ENCODE measurements around the gene MEIS2. TPM values are rescaled to one million over a fixed set of nuclear protein-coding genes. Genes with fewer than 3 reads are reported as not detected.

Gene MEIS2
- polyA plus RNA-seq, 4 donors = 123 to 164 (median 145) TPM

DNA sequence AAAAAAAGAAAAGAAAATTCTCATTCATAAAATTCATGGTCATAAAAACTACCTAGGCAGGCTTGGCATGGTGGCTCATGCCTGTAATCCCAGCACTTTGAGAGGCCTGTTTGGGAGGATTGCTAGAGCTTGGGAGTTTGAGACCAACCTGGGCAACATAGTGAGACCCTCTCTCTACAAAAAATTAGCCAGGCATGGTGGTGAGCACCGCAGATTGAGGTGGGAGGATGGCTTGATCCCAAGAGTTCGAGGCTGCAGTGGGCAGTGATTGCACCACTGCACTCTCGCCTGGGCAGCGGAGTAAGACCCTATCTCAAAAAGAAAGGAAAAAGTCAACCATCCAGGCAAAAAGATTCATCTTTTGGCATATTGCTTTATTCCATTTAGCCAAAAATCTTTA is 58.5 kb downstream of the MEIS2 start:
- DNase-seq (ENCODE audit: low read depth in 4 of 4, low spot score in 3 of 4) = no peak

DNA sequence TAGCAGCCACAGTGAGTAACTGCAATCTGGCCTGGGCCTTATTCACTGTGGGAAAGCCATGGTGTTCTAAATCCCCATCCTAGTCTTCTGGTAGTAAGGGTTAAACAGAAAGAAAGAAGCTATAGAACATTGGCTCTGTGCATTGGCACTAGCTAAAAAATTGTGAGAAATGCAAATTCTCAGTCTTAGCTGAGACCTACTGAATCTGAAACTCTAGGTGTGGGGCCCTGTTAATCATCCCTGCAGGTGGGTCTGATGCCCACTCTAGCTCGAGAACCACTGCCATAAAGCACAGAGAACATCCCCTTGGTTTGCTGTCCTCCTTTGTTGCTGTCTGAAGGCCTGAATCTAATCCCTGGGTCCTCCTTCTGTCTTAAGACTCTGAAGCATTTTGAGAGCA is 59.3 kb downstream of the MEIS2 start:
- DNase-seq (ENCODE audit: low read depth in 4 of 4, low spot score in 3 of 4) = no peak

DNA sequence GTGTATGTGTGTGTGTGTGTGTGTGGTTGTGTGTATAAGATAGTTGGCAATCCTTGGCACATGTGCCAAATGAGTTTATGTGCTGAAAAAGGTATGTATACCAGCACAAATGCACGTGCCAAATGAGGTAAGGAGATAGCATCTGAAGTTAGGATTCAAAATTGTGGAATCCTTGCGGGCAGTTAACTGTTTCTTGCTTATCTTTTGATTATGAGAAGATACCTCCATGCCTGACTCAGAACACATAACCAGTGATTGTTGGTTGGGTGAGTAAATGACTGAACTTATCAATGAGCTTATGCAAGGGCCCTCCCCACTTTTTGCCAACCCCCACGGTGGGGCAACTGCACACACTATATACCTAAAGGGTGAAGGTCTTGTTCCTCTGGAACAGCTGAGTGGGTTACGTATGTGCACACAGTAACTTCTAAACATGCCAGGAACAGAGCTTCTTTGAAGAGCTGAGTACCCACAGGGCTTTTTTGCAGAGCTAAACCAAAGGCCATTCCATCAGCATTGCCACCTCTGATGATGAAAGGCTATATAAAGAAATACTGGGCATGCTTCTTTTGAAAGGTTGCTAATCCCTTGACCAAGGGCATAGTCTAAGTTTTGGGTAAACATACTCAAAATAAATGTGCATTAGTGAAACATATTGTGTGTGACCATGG is 60.1 kb downstream of the MEIS2 start:
- DNase-seq (ENCODE audit: low read depth in 4 of 4, low spot score in 3 of 4) = no peak

- DNase-seq (ENCODE audit: low read depth in 4 of 4, low spot score in 3 of 4) = no peak
These were observed 61.6 kb downstream of the MEIS2 start for GRCh38 chr15:37038716-37039106.

- DNase-seq (ENCODE audit: low read depth in 4 of 4, low spot score in 3 of 4) = no peak
These were observed 62.3 kb downstream of the MEIS2 start for GRCh38 chr15:37037850-37038715.

DNA sequence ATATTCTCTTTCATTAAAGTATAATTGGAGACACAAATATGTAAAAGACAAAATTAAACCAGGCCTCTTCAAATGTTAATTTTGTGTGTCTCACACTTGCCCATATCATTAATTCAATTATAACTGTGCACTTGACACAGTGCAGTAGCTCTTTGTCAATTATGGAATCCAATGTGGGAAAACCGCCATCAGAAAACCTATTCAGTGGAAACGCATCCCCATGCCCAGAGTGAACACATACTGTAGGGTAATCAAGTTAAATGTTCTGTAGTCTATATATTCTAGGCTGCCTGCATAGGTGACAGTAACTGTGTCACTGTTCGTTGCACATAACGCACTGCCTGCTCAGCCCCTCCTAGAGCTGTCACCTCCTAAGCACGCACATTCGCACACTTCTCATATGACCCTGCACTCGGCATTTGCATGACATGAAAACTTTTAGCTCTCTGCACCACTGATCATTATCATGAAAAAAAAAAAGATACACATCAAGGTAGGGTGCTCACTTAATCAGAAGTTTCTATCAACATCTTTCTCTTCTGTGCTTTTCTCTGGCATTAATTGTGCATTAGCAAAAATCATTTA is 63.2 kb downstream of the MEIS2 start:
- no peak for DNase-seq (ENCODE audit: low read depth in 4 of 4, low spot score in 3 of 4)

DNA sequence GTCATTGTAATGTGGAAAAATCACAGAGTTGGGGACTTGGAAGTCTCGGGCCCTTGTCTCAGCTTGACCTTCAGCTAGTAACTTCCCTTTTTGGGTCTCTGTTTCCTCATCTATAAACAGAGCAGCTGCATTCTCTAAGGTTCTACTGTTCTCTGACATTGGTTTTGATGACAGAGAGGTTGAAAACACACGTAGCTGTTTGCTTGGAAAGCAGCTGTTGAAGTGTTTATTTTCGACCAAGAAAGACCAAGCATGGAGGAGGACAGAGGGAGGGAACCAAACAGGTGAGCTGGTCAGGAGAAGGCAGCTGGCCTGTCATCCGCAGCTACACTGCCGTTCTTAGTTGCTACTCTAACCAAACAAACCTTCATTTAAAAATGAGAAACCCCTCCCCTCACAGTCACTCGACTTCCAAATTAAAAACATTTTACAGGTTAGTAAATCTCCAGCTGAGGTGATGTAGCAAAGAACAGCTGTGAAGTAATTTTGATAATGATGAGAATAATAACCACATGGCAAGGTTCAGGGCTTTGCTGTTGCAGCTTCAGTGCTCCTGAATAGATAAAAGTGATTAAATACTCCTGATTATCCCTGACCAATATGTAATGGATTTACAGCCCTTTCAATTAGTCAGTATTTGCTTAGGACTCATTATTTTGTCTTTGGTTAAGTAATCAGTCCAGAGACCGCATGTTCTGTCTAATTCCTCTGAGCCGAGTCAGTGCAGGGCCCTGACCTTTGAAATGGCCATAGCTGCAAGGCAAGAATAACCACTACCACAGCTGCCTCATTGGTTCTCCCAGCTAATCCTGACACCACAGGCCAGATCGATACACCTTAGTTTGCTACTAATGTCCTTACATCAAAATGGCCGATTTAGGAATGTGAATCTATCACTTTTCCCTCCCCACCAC is 65.3 kb downstream of the MEIS2 start:
- no peak for DNase-seq (ENCODE audit: low read depth in 4 of 4, low spot score in 3 of 4)

DNA sequence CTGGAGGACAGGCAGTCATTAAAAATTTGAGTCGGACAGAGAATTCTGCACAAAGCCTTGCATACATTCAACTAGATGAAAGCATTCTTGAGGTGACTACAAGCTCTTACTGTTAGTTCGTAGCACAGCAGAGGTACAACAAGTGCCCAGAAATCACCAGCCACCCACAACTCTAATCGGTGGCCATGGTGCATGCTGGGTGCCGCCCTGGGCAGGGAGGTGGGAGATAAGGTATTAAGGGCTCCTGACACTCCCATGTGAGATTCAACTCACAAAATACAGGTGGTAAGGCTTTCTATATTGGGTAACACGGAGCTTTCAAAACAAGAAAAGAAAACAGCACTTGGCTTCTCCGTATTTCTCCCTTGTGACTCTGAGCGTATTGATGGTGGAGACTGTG is 66.0 kb downstream of the MEIS2 start:
- no peak for DNase-seq (ENCODE audit: low read depth in 4 of 4, low spot score in 3 of 4)

DNA sequence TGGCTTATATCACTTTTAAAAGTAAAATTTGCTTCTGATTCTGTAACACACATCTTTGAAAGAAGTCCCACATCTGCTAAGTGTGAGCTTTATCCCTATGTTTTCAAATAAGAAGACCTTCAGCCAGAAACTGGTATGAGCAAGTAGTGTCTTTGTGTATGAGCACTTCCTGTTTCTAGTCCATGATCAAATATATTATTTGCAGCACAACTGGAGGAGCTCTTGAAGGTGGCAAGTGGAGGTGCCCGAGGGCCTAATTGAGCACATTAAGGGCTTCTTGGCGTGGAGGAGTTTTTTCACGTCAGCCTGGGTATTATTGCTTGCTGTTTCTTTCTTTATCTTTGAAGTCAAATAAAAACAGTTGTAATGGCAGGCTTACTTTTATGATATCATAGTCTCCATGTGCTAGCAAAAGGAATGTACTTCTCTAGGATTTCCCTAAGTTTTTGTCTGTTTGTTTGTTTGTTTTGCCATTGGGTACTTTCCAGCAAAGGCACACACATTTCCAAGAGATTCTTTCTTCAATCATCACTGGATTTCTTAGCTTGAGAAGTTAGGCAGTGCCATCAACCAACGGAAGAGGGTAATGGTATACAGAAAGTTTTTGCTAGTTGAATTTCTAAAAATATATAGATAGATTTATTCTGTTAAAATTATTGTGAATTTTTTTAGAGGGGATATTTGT is 68.1 kb downstream of the MEIS2 start:
- no peak for DNase-seq (ENCODE audit: low read depth in 4 of 4, low spot score in 3 of 4)

- no peak for DNase-seq (ENCODE audit: low read depth in 4 of 4, low spot score in 3 of 4)
These were observed 69.2 kb downstream of the MEIS2 start for GRCh38 chr15:37031198-37031597.

DNA sequence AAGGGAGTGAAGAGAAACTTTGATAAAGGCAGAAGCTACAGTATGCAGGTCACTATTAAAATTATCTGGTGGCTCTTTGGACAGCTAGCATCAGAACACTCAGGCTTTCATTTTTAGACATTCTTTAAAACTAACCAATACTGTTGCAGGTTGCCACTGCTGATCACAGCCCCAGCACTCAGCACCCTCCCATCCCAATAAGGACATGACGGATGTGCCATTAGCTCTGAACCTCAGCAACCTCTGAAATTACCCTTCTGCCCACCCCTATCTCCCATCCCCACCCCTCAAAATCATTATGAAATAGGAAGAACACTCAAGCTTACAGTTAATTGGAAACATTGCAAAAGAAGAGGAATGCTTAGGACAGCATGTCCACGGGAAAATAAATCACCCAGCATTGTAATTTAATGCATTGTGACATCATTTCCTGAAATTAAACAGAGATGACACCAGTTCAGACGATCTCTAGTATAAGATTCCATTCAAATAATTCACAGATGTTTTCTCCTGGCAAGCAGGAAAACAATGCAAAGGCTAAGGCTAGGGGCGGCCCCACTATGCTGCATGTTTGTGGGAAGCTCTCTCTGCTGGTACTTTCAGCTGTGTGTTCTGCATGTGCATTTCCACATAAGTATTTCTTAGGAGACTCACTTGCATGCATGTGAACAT is 71.6 kb downstream of the MEIS2 start:
- DNase-seq (ENCODE audit: low read depth in 4 of 4, low spot score in 3 of 4) = no peak

DNA sequence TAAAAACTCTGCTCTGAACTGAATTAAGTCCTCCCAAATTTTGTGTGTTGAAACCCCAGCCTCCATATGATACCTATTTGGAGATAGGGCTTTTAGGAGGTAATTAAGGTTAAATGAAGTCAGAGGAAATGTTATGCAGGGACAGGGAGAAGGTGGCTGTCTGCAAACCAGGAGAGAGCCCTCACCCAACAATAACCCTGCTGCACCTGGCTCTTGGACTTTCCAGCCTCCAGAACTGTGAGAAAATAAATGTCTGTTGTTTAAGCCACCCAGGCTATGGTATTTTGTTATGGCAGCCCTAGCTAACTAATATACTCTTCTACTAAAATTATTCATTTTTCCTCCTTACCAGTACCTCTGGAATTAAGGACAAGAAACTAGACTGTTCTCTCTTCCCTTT is 79.5 kb downstream of the MEIS2 start:
- DNase-seq (ENCODE audit: low read depth in 4 of 4, low spot score in 3 of 4) = no peak

DNA sequence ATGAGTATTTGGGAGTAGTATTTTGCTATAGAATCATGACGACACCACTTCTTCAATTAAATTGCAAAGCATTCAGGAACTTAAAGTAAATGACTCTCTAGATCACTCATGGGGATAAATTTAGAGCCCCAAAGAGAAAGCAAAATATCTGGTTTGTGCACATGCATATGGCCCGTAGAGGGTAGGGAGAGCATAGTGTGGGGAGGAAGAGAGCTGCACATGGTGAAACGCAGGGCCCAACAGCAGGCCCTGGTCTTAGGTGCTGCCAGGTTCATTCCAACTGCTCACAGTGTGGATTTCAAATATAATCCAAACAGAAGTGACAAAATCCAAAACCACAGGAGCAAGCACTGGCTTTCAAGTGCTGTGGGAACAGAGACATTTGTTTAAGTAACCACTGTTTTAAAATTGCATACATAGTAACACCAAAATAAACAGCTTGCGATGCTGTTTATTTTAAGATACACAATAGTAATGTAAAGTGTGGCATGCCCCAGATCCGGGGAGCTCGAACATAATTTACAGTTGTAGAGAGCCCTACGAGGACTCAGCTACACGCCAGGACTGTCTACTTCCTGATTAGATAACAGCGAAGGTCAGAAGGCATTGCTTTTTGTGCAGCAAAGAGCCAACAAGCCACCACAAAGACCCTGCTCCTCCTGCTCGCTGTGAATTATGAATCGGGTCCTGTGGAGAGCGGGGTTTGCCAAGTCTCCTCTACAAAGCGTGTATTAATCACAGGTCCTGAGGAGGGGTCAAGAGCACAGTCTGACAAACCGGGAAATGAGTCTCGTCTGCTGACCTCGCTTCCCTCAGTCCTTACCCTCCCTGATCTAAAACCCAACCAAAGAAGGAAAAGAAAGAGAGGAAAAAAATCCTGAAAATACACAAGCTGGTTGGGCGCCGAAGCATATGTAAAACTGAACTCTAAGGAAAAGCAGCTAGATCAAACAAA is 80.6 kb downstream of the MEIS2 start:
- DNase-seq (ENCODE audit: low read depth in 4 of 4, low spot score in 3 of 4) = no peak

DNA sequence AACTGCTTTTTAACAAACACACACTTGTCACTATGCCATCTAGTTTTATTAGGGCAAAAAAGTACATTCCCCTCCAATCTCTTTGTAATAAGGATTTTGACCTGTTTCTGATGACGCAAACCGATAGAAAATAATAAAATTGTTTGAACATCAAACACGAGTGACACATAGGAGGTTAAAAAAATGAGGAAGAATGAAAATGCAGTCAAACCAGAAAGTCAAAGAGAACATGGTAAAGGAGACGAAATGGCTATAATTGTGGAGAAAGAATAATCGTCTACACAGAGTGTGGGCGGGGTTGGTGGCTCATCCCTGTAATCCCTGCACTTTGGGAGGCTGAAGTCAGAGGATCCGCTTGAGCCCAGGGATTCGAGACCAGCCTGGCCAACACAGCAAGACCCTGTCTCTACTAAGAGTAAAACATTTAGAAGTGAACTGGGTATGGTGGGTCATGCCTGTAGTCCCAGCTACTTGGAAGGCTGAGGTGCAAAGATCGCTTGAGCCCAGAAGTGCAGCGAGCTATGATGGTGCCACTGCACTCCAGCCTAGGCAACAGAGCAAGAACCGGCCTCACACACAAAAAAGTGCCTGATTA is 83.2 kb downstream of the MEIS2 start:
- DNase-seq (ENCODE audit: low read depth in 4 of 4, low spot score in 3 of 4) = no peak

DNA sequence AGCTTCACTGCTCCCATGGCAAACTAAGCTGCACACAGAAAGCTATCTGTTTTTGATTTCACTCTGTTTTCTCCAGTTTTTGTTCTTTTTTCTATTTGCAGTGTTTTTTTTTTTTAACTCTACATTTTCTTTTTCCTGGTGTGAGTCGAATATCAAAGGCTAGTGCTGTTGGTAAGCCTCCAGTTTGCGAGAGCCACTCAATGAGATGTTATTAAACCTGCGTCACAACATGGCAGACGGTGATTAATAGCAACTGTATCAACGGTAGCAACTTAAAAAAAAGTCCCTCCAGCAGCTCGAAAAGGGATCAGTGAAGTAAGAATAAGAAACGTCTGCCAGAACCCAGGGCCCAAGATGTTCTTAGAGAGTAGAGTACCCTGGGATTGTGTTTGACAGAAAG is 84.1 kb downstream of the MEIS2 start:
- DNase-seq (ENCODE audit: low read depth in 4 of 4, low spot score in 3 of 4) = no peak

- no peak for DNase-seq (ENCODE audit: low read depth in 4 of 4, low spot score in 3 of 4)
These were observed 84.9 kb downstream of the MEIS2 start for GRCh38 chr15:37015451-37015850.

DNA sequence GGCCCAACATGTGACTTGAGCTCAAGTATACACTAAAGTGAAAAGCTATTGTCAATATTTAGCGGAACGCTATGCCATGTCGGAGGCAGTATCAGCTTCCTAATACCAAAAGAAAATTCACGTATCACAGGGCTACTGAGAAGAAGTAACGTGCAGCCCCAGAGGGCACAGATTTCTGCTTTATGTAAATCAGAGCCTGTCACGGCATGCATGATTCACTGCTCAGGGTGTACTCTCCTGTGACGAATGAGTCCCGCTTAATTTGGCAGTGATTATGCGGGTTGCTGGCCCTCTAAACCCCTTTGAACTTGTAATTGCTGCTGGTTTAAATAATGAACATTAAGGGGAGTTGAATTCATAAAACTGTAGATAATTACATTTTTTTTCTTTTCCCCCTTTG is 85.3 kb downstream of the MEIS2 start:
- no peak for DNase-seq (ENCODE audit: low read depth in 4 of 4, low spot score in 3 of 4)

- no peak for DNase-seq (ENCODE audit: low read depth in 4 of 4, low spot score in 3 of 4)
These were observed 85.8 kb downstream of the MEIS2 start for GRCh38 chr15:37014566-37014965.

All from right renal pelvis (tissue), 4 donors.